ENCODE measurements around the gene ATG5. TPM values are rescaled to one million over a fixed set of nuclear protein-coding genes. Genes with fewer than 3 reads are reported as not detected.

The ATG5 gene
- polyA plus RNA-seq, 1 donor from 2014 or later: 45.5 TPM

DNA sequence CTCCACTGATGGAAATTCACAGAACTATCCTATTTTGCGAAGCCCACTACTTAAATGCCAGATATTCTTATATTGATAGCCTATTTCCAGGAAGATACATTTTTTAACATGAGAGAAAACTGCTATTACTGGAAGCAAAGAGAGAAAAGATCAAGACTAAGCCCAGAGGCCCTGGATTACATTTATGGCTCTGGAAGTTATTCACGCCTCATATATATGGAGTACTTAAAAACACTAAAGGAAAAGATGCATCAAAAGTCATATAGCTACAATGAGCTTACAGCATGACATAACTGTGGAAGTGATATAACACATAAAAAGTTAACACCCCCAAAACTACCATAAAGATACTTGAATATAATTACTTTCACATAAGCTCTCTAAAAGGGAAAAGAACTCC lies 19.8 kb downstream of the ATG5 start:
- Histone ChIP-seq H4K20me1 (ENCODE audit: insufficient read depth) (no peaks in the 10 kb centered on the region), H3K4me3 (ENCODE audit: low read length) (no peak overlapping the region), H3K4me2 (ENCODE audit: low read length) (no peak overlapping the region), H2AFZ (ENCODE audit: low read depth, low read length) (no peak overlapping the region), H3K9me3 (ENCODE audit: low read length) (no peaks in the 10 kb centered on the region), H3K9me2 (ENCODE audit: insufficient read depth, low read length) (no peaks in the 10 kb centered on the region), H3K27ac (ENCODE audit: low read length) (no peak overlapping the region), H3K79me2 (replicated peaks; ENCODE audit: insufficient read depth, low read length) (peaks cover 11% of the 10 kb centered on the region), H3K9ac (ENCODE audit: low read length) (no peak overlapping the region), H3K27me3 (ENCODE audit: insufficient read depth, low read depth, low read length) (no peaks in the 10 kb centered on the region), H3F3A (ENCODE audit: insufficient read depth, low read length, poor library complexity, severe bottlenecking) (no peaks in the 10 kb centered on the region), H3K36me3 (ENCODE audit: insufficient read depth, low read length) (no peaks in the 10 kb centered on the region)
- TF ChIP-seq, protein P1, sequence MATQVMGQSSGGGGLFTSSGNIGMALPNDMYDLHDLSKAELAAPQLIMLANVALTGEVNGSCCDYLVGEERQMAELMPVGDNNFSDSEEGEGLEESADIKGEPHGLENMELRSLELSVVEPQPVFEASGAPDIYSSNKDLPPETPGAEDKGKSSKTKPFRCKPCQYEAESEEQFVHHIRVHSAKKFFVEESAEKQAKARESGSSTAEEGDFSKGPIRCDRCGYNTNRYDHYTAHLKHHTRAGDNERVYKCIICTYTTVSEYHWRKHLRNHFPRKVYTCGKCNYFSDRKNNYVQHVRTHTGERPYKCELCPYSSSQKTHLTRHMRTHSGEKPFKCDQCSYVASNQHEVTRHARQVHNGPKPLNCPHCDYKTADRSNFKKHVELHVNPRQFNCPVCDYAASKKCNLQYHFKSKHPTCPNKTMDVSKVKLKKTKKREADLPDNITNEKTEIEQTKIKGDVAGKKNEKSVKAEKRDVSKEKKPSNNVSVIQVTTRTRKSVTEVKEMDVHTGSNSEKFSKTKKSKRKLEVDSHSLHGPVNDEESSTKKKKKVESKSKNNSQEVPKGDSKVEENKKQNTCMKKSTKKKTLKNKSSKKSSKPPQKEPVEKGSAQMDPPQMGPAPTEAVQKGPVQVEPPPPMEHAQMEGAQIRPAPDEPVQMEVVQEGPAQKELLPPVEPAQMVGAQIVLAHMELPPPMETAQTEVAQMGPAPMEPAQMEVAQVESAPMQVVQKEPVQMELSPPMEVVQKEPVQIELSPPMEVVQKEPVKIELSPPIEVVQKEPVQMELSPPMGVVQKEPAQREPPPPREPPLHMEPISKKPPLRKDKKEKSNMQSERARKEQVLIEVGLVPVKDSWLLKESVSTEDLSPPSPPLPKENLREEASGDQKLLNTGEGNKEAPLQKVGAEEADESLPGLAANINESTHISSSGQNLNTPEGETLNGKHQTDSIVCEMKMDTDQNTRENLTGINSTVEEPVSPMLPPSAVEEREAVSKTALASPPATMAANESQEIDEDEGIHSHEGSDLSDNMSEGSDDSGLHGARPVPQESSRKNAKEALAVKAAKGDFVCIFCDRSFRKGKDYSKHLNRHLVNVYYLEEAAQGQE (IDR thresholded peaks at IDR 0.05; ENCODE audit: borderline replicate concordance): no peak

DNA sequence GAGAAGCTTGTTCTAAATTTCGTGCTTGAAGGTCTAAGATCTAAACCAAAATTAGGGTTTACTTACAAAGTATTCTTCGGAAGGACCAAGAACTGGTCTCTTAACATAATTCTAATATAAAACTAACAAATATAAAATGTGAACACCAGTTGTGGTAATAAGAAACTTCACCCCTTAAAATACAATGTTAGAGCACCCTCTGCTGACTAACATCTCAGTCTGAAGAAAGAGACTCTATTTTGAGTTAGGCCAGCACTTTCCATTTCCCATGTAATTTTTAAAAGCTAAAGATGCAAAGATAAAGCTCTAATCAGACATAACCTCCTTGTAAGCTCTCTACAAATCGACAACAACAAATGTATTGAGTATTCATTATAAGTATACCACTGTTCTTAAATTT lies 24.6 kb downstream of the ATG5 start:
- no peaks in the 10 kb centered on the region for H3K9me2 ChIP-seq (ENCODE audit: insufficient read depth, low read length)
- no peaks in the 10 kb centered on the region for H3K9me3 ChIP-seq (ENCODE audit: low read length)
- H3K4me2 ChIP-seq (ENCODE audit: low read length): no peak overlapping the region
- H3K27me3 ChIP-seq (ENCODE audit: insufficient read depth, low read depth, low read length): no peaks in the 10 kb centered on the region
- no peaks in the 10 kb centered on the region for H4K20me1 ChIP-seq (ENCODE audit: insufficient read depth)
- H3F3A ChIP-seq (ENCODE audit: insufficient read depth, low read length, poor library complexity, severe bottlenecking): no peaks in the 10 kb centered on the region
- H2AFZ ChIP-seq (ENCODE audit: low read depth, low read length): no peak overlapping the region
- no peak overlapping the region for H3K27ac ChIP-seq (ENCODE audit: low read length)
- no peaks in the 10 kb centered on the region for H3K36me3 ChIP-seq (ENCODE audit: insufficient read depth, low read length)
- H3K9ac ChIP-seq (ENCODE audit: low read length): no peak overlapping the region
- no peak overlapping the region for H3K4me3 ChIP-seq (ENCODE audit: low read length)
- no peak for TF ChIP-seq POLR2AphosphoS5 (IDR thresholded peaks at IDR 0.05)
- TF ChIP-seq, protein P2, sequence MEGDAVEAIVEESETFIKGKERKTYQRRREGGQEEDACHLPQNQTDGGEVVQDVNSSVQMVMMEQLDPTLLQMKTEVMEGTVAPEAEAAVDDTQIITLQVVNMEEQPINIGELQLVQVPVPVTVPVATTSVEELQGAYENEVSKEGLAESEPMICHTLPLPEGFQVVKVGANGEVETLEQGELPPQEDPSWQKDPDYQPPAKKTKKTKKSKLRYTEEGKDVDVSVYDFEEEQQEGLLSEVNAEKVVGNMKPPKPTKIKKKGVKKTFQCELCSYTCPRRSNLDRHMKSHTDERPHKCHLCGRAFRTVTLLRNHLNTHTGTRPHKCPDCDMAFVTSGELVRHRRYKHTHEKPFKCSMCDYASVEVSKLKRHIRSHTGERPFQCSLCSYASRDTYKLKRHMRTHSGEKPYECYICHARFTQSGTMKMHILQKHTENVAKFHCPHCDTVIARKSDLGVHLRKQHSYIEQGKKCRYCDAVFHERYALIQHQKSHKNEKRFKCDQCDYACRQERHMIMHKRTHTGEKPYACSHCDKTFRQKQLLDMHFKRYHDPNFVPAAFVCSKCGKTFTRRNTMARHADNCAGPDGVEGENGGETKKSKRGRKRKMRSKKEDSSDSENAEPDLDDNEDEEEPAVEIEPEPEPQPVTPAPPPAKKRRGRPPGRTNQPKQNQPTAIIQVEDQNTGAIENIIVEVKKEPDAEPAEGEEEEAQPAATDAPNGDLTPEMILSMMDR (IDR thresholded peaks at IDR 0.05; ENCODE audit: poor library complexity, severe bottlenecking): peak; percentile 72
- no peak for TF ChIP-seq EP300 (conservative IDR thresholded peaks at IDR 0.05; ENCODE audit: poor library complexity, severe bottlenecking)
- no peak for TF ChIP-seq MXI1 (conservative IDR thresholded peaks at IDR 0.05; ENCODE audit: poor library complexity, severe bottlenecking)
- peak; percentile 77 for TF ChIP-seq RAD21 (conservative IDR thresholded peaks at IDR 0.05)
- TF ChIP-seq SMC3 (conservative IDR thresholded peaks at IDR 0.05; ENCODE audit: poor library complexity): peak; percentile 82
- TF ChIP-seq, protein P1 (IDR thresholded peaks at IDR 0.05; ENCODE audit: borderline replicate concordance): no peak
- no peak for TF ChIP-seq TAF1 (IDR thresholded peaks at IDR 0.05; ENCODE audit: low read depth)
- TF ChIP-seq EZH2 (IDR thresholded peaks at IDR 0.05; ENCODE audit: borderline replicate concordance, insufficient read depth, low read length, poor library complexity, severe bottlenecking): no peak
- H3K79me2 ChIP-seq (replicated peaks; ENCODE audit: insufficient read depth, low read length): peaks cover 11% of the 10 kb centered on the region

Data from neural cell (in vitro differentiated cells).